Neural cell (in vitro differentiated cells): ENCODE measurements around the gene SV2C. TPM values are rescaled to one million over a fixed set of nuclear protein-coding genes. Genes with fewer than 3 reads are reported as not detected.

Source experiments
- H2AFZ ChIP-seq: fragments of 200-600, 300-800 bp; sonication (generic), shearing (Covaris generic); 2 replicates; pipeline ENCODE4 v1.6.0; 2014; ENCODE audit warnings: low read depth, mild to moderate bottlenecking, antibody characterized with exemption, low read length, moderate library complexity
- H3F3A ChIP-seq: fragments of 200-600 bp; shearing (Covaris generic); 2 replicates; pipeline ENCODE4 v1.6.1; 2016; ENCODE audit warnings: mild to moderate bottlenecking, moderate library complexity, mixed read lengths, antibody characterized with exemption, low read length; ENCODE audit not compliant: insufficient read depth, poor library complexity, severe bottlenecking
- H3K27ac ChIP-seq: fragments of 200-600, 300-800 bp; sonication (generic), shearing (Covaris generic); 2 replicates; pipeline ENCODE4 v1.5.1; 2014; ENCODE audit warnings: mild to moderate bottlenecking, low read length, moderate library complexity
- H3K27me3 ChIP-seq: fragments of 300-800, 200-600 bp; sonication (generic), shearing (Covaris generic); 2 replicates; pipeline ENCODE4 v1.6.0; 2014; ENCODE audit warnings: mild to moderate bottlenecking, low read depth, low read length, moderate library complexity; ENCODE audit not compliant: insufficient read depth
- H3K36me3 ChIP-seq: fragments of 300-800, 200-600 bp; sonication (generic), shearing (Covaris generic); 2 replicates; pipeline ENCODE4 v1.5.1; 2014; ENCODE audit warnings: mild to moderate bottlenecking, antibody characterized with exemption, low read length, moderate library complexity; ENCODE audit not compliant: insufficient read depth
- H3K4me2 ChIP-seq: fragments of 300-800, 200-600 bp; sonication (generic), shearing (Covaris generic); 2 replicates; pipeline ENCODE4 v1.6.0; 2014; ENCODE audit warnings: mild to moderate bottlenecking, low read length
- H3K4me3 ChIP-seq: fragments of 300-800, 200-600 bp; sonication (generic), shearing (Covaris generic); 2 replicates; pipeline ENCODE4 v1.5.1; 2014; ENCODE audit warnings: mild to moderate bottlenecking, low read length, moderate library complexity
- H3K79me2 ChIP-seq: fragments of 200-600 bp; shearing (Covaris generic); replicated peaks from 2 replicates; pipeline ENCODE4 v1.6.0; 2014; ENCODE audit warnings: mild to moderate bottlenecking, low read length, moderate library complexity; ENCODE audit not compliant: insufficient read depth
- H3K9ac ChIP-seq: fragments of 300-800, 200-600 bp; sonication (generic), shearing (Covaris generic); 2 replicates; pipeline ENCODE4 v1.6.1; 2016; ENCODE audit warnings: mild to moderate bottlenecking, low read length, mixed read lengths
- H3K9me2 ChIP-seq: fragments of 200-600 bp; shearing (Covaris generic); 2 replicates; pipeline ENCODE4 v1.6.1; 2016; ENCODE audit warnings: mild to moderate bottlenecking, low read length, mixed read lengths; ENCODE audit not compliant: insufficient read depth
- H3K9me3 ChIP-seq: fragments of 200-600, 300-800 bp; sonication (generic), shearing (Covaris generic); 2 replicates; pipeline ENCODE4 v1.6.1; 2016; ENCODE audit warnings: mild to moderate bottlenecking, mixed run types, low read length, moderate library complexity, mixed read lengths
- H4K20me1 ChIP-seq: fragments of 200-600 bp; shearing (Covaris generic); 2 replicates; pipeline ENCODE4 v1.6.1; 2016; ENCODE audit warnings: mild to moderate bottlenecking, mixed run types; ENCODE audit not compliant: insufficient read depth
- CTCF ChIP-seq: fragments of 450-650 bp; IDR thresholded peaks from 2 replicates; pipeline ENCODE4 v1.5.1; 2014; ENCODE audit warnings: antibody characterized with exemption, mild to moderate bottlenecking, moderate library complexity; ENCODE audit not compliant: poor library complexity, severe bottlenecking
- POLR2AphosphoS5 ChIP-seq: IDR thresholded peaks from 2 replicates; pipeline ENCODE4 v1.6.1; 2012
- RAD21 ChIP-seq: fragments of 450-650 bp; conservative IDR thresholded peaks from 2 replicates; pipeline ENCODE4 v1.6.1; 2014; ENCODE audit warnings: antibody characterized with exemption, mild to moderate bottlenecking, moderate library complexity
- REST ChIP-seq: IDR thresholded peaks from 2 replicates; pipeline ENCODE4 v1.6.1; 2012; ENCODE audit warnings: borderline replicate concordance
- polyA plus RNA-seq: library from polyadenylated mRNA; depleted of rRNA; stranded (reverse); fragments of >200 nt; gene quantifications from 2 replicates; pipeline ENCODE4 v1.2.3, GENCODE V29; 2014

The SV2C gene
- polyA plus RNA-seq, 1 donor from 2014 or later: 0.45 TPM

GRCh38 chr5:76329346-76329745, 246.2 kb downstream of the SV2C start:
- Histone ChIP-seq H3F3A (no peaks in the 10 kb centered on the region), H3K4me3 (no peak overlapping the region), H3K27me3 (no peaks in the 10 kb centered on the region), H3K27ac (no peak overlapping the region), H3K9me3 (no peaks in the 10 kb centered on the region), H3K9ac (no peak overlapping the region), H3K4me2 (no peak overlapping the region), H3K9me2 (no peaks in the 10 kb centered on the region), H4K20me1 (no peaks in the 10 kb centered on the region), H3K79me2 (no peaks in the 10 kb centered on the region), H2AFZ (no peak overlapping the region), H3K36me3 (no peaks in the 10 kb centered on the region)
- no peak for TF ChIP-seq RAD21

GRCh38 chr5:76331126-76331525, 247.9 kb downstream of the SV2C start:
- no peaks in the 10 kb centered on the region for H3K79me2 ChIP-seq
- no peak overlapping the region for H3K4me3 ChIP-seq

More at GRCh38 chr5:76331126-76331525, 247.9 kb downstream of the SV2C start:
- no peaks in the 10 kb centered on the region for H3K36me3 ChIP-seq
- H3K9me3 ChIP-seq: no peaks in the 10 kb centered on the region
- TF ChIP-seq REST (no peak), CTCF (no peak), POLR2AphosphoS5 (no peak)
- H4K20me1 ChIP-seq: no peaks in the 10 kb centered on the region
- no peaks in the 10 kb centered on the region for H3F3A ChIP-seq
- no peak overlapping the region for H3K9ac ChIP-seq
- H3K27ac ChIP-seq: no peak overlapping the region
- no peak overlapping the region for H2AFZ ChIP-seq
- no peak overlapping the region for H3K4me2 ChIP-seq
- H3K27me3 ChIP-seq: no peaks in the 10 kb centered on the region
- H3K9me2 ChIP-seq: no peaks in the 10 kb centered on the region
